ENCODE measurements around the gene FGFR3. TPM values are rescaled to one million over a fixed set of nuclear protein-coding genes. Genes with fewer than 3 reads are reported as not detected.

The FGFR3 gene
- polyA plus RNA-seq, 1 donor from 2014 or later = 0.48 TPM

GRCh38 chr4:1775731-1776500, 17.2 kb upstream of the FGFR3 start:
- H2AFZ ChIP-seq (ENCODE audit: low read depth, low read length) = no peak overlapping the region
- TF ChIP-seq CTCF (IDR thresholded peaks at IDR 0.05; ENCODE audit: poor library complexity, severe bottlenecking) (no peak), POLR2AphosphoS5 (IDR thresholded peaks at IDR 0.05) (no peak), EP300 (conservative IDR thresholded peaks at IDR 0.05; ENCODE audit: poor library complexity, severe bottlenecking) (no peak), RAD21 (conservative IDR thresholded peaks at IDR 0.05) (no peak), TAF1 (IDR thresholded peaks at IDR 0.05; ENCODE audit: low read depth) (no peak), EZH2 (IDR thresholded peaks at IDR 0.05; ENCODE audit: borderline replicate concordance, insufficient read depth, low read length, poor library complexity, severe bottlenecking) (no peak), REST (IDR thresholded peaks at IDR 0.05; ENCODE audit: borderline replicate concordance) (no peak), MXI1 (conservative IDR thresholded peaks at IDR 0.05; ENCODE audit: poor library complexity, severe bottlenecking) (no peak), SMC3 (conservative IDR thresholded peaks at IDR 0.05; ENCODE audit: poor library complexity) (no peak)
- no peak overlapping the region for H3K4me2 ChIP-seq (ENCODE audit: low read length)
- no peaks in the 10 kb centered on the region for H3K27me3 ChIP-seq (ENCODE audit: insufficient read depth, low read depth, low read length)
- H3K4me3 ChIP-seq (ENCODE audit: low read length) = no peak overlapping the region
- H4K20me1 ChIP-seq (ENCODE audit: insufficient read depth) = no peaks in the 10 kb centered on the region
- H3K79me2 ChIP-seq (replicated peaks; ENCODE audit: insufficient read depth, low read length) = no peaks in the 10 kb centered on the region
- H3K9me3 ChIP-seq (ENCODE audit: low read length) = no peaks in the 10 kb centered on the region
- no peaks in the 10 kb centered on the region for H3K9me2 ChIP-seq (ENCODE audit: insufficient read depth, low read length)
- no peak overlapping the region for H3K9ac ChIP-seq (ENCODE audit: low read length)
- no peaks in the 10 kb centered on the region for H3K36me3 ChIP-seq (ENCODE audit: insufficient read depth, low read length)
- H3K27ac ChIP-seq (ENCODE audit: low read length) = no peak overlapping the region
- no peaks in the 10 kb centered on the region for H3F3A ChIP-seq (ENCODE audit: insufficient read depth, low read length, poor library complexity, severe bottlenecking)

GRCh38 chr4:1776521-1777161, 16.5 kb upstream of the FGFR3 start:
- H4K20me1 ChIP-seq (ENCODE audit: insufficient read depth) = no peaks in the 10 kb centered on the region
- H3K27me3 ChIP-seq (ENCODE audit: insufficient read depth, low read depth, low read length) = no peaks in the 10 kb centered on the region
- TF ChIP-seq REST (IDR thresholded peaks at IDR 0.05; ENCODE audit: borderline replicate concordance) (no peak), CTCF (IDR thresholded peaks at IDR 0.05; ENCODE audit: poor library complexity, severe bottlenecking) (no peak), POLR2AphosphoS5 (IDR thresholded peaks at IDR 0.05) (no peak), TAF1 (IDR thresholded peaks at IDR 0.05; ENCODE audit: low read depth) (no peak), MXI1 (conservative IDR thresholded peaks at IDR 0.05; ENCODE audit: poor library complexity, severe bottlenecking) (no peak), EP300 (conservative IDR thresholded peaks at IDR 0.05; ENCODE audit: poor library complexity, severe bottlenecking) (no peak), EZH2 (IDR thresholded peaks at IDR 0.05; ENCODE audit: borderline replicate concordance, insufficient read depth, low read length, poor library complexity, severe bottlenecking) (no peak), SMC3 (conservative IDR thresholded peaks at IDR 0.05; ENCODE audit: poor library complexity) (no peak), RAD21 (conservative IDR thresholded peaks at IDR 0.05) (no peak)
- H3K4me3 ChIP-seq (ENCODE audit: low read length) = no peak overlapping the region
- no peak overlapping the region for H3K27ac ChIP-seq (ENCODE audit: low read length)
- no peaks in the 10 kb centered on the region for H3F3A ChIP-seq (ENCODE audit: insufficient read depth, low read length, poor library complexity, severe bottlenecking)
- no peaks in the 10 kb centered on the region for H3K79me2 ChIP-seq (replicated peaks; ENCODE audit: insufficient read depth, low read length)
- no peak overlapping the region for H2AFZ ChIP-seq (ENCODE audit: low read depth, low read length)
- H3K36me3 ChIP-seq (ENCODE audit: insufficient read depth, low read length) = no peaks in the 10 kb centered on the region
- no peak overlapping the region for H3K9ac ChIP-seq (ENCODE audit: low read length)
- H3K9me2 ChIP-seq (ENCODE audit: insufficient read depth, low read length) = no peaks in the 10 kb centered on the region
- H3K4me2 ChIP-seq (ENCODE audit: low read length) = no peak overlapping the region
- no peaks in the 10 kb centered on the region for H3K9me3 ChIP-seq (ENCODE audit: low read length)
